Gastrocnemius medialis (tissue), 4 donors: ENCODE data around the gene PRPS2.

ENCODE experiments used
- POLR2A ChIP-seq, 2 donors: fragments of 450-650 bp; IDR thresholded peaks; one replicate each; pipeline ENCODE4 v1.6.1; 2017; ENCODE audit warnings: antibody characterized with exemption in 2 of 2, mild to moderate bottlenecking in 2 of 2, moderate library complexity in 2 of 2
- TF ChIP-seq, protein P1 (sequence below), 5 experiments: fragments of 450-650 bp in 3 of 5; fragments of 200-600 bp in 2 of 5; sonication (generic) in 2 of 5; IDR thresholded peaks in 4 of 5; conservative IDR thresholded peaks in 1 of 5; 1 replicate in 4 of 5; 2 replicates in 1 of 5; pipeline ENCODE4 v1.5.1; 2016 to 2019; ENCODE audit warnings: antibody characterized with exemption in 5 of 5, mild to moderate bottlenecking in 3 of 5, moderate library complexity in 3 of 5

DNA sequence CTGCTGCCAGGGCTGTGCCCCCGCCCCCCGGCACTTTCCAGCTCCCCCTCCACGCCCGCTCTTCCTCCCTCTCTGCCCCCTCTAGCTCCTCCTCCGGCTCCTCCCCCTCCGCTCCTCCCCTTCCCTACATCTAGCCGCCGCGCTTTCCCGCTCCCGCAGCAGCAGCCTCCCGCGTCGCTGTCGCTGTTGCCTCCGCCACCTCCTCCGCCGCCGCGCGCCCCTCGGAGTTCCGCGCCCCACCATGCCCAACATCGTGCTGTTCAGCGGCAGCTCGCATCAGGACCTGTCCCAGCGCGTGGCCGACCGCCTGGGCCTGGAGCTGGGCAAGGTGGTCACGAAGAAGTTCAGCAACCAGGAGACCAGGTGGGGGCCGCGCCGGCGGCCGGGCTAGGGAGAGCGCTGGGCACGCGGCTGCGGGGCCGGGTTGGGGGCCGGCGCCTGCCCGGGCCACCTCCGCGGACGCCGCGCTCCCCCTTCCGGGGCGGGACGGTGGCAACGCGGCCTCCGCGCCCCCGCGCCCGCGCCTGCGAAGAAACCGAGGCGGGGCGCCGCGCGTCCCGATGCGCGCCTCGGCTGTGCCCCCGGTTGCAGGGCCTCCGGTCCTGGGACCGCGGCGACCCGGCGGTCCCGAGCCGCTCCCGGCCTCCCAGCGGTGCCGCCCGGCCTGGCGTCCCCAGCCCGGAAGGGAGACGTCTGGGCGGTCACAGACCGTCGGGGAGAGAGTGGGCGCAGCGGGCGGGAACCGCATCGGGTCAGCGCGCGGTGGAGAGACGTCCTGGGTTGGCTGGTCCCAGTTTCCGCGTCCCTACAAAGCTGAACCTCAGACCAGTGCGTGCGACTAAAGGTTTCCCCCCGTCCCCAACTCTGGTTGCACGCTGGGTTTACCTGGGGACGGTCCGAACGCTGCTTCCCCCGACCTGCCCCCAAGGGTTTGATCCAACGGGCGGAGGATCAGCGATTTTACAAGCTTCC is at the start of gene PRPS2:
- TF ChIP-seq, protein P1, sequence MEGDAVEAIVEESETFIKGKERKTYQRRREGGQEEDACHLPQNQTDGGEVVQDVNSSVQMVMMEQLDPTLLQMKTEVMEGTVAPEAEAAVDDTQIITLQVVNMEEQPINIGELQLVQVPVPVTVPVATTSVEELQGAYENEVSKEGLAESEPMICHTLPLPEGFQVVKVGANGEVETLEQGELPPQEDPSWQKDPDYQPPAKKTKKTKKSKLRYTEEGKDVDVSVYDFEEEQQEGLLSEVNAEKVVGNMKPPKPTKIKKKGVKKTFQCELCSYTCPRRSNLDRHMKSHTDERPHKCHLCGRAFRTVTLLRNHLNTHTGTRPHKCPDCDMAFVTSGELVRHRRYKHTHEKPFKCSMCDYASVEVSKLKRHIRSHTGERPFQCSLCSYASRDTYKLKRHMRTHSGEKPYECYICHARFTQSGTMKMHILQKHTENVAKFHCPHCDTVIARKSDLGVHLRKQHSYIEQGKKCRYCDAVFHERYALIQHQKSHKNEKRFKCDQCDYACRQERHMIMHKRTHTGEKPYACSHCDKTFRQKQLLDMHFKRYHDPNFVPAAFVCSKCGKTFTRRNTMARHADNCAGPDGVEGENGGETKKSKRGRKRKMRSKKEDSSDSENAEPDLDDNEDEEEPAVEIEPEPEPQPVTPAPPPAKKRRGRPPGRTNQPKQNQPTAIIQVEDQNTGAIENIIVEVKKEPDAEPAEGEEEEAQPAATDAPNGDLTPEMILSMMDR (IDR thresholded peaks at IDR 0.05 in 4 of 5, conservative IDR thresholded peaks at IDR 0.05 in 1 of 5) = no peak
- peak in 1 of 2 donors; percentile 19 for TF ChIP-seq POLR2A (IDR thresholded peaks at IDR 0.05)
